ENCODE results near the gene PGAM5. TPM values are rescaled to one million over a fixed set of nuclear protein-coding genes. Genes with fewer than 3 reads are reported as not detected.

Gene PGAM5
- total and polyA plus RNA-seq, 2 experiments from 2014 or later = 17.6 to 27.2 TPM

DNA sequence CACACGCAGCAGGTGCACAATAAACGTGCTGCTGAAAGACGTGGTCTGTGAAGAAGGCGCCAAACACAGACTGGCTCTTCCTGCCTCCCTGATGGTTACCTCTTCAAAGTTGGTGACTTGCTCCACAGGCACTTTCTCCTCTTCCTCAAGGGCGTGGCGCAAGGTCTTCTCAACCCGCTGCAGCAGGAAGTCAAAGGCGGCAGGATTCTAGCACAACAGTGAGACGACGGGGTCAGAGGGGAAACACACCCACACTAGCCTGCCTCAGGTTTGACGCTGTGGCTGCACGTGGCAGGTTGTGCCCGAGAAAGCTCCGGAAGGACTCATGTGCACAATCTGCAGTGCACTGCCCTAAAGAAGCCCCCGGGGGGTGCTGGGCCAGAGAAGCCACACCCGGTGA is 38.5 kb upstream of the PGAM5 start:
- no peak overlapping the region for H2AFZ ChIP-seq
- TF ChIP-seq, protein P1, sequence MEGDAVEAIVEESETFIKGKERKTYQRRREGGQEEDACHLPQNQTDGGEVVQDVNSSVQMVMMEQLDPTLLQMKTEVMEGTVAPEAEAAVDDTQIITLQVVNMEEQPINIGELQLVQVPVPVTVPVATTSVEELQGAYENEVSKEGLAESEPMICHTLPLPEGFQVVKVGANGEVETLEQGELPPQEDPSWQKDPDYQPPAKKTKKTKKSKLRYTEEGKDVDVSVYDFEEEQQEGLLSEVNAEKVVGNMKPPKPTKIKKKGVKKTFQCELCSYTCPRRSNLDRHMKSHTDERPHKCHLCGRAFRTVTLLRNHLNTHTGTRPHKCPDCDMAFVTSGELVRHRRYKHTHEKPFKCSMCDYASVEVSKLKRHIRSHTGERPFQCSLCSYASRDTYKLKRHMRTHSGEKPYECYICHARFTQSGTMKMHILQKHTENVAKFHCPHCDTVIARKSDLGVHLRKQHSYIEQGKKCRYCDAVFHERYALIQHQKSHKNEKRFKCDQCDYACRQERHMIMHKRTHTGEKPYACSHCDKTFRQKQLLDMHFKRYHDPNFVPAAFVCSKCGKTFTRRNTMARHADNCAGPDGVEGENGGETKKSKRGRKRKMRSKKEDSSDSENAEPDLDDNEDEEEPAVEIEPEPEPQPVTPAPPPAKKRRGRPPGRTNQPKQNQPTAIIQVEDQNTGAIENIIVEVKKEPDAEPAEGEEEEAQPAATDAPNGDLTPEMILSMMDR (IDR thresholded peaks at IDR 0.05; ENCODE audit: poor library complexity) = no peak
- TF ChIP-seq EZH2phosphoT487 (IDR thresholded peaks at IDR 0.05; ENCODE audit: low read depth, severe bottlenecking, unreplicated experiment) = no peak
- TF ChIP-seq EZH2 (IDR thresholded peaks at IDR 0.05; ENCODE audit: borderline replicate concordance) = no peak
- 94% methylated on average over 16 of the region's 16 CpGs for WGBS (ENCODE audit: low lambda C conversion rate, missing lambda C conversion rate)
- H3K79me2 ChIP-seq = no peaks in the 10 kb centered on the region
- DNase-seq (ENCODE audit: low spot score) = no peak
- no peaks in the 10 kb centered on the region for H4K20me1 ChIP-seq (ENCODE audit: insufficient read depth, poor library complexity, severe bottlenecking)
- H3K4me3 ChIP-seq = no peak overlapping the region
- no peaks in the 10 kb centered on the region for H3K36me3 ChIP-seq (replicated peaks; ENCODE audit: insufficient read depth, low read depth)
- no peaks in the 10 kb centered on the region for H3K4me1 ChIP-seq (ENCODE audit: insufficient read depth)
- H3K27me3 ChIP-seq = no peaks in the 10 kb centered on the region
- no peaks in the 10 kb centered on the region for H3K9me2 ChIP-seq (replicated peaks; ENCODE audit: insufficient read depth)
- no peak overlapping the region for H3K27ac ChIP-seq
- no peak overlapping the region for H3K4me2 ChIP-seq
- no peaks in the 10 kb centered on the region for H3K9me3 ChIP-seq (ENCODE audit: low read depth)

DNA sequence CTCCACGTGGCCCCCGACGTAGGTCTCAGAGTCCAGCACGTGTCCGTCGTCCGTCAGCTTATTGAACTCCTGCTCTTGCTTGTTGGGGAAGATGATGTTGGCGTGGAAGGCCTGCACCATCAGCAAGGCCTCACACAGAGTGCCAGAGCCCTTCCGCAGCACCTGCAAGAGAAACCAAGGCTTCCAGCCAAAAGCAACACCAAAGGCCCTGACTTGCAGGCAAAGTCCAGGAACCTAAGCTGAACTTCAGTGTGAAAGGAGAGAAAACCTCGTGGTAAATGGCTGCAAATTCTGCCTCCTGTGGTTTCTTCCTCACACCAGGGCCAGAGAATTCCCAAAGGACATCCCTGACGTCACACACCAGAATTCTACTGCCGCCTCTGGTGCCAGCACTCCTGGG is 38.0 kb upstream of the PGAM5 start:
- no peak overlapping the region for H2AFZ ChIP-seq
- H3K4me2 ChIP-seq = no peak overlapping the region
- no peaks in the 10 kb centered on the region for H3K9me2 ChIP-seq (replicated peaks; ENCODE audit: insufficient read depth)
- H3K4me3 ChIP-seq = no peak overlapping the region
- H3K36me3 ChIP-seq (replicated peaks; ENCODE audit: insufficient read depth, low read depth) = no peaks in the 10 kb centered on the region
- WGBS (ENCODE audit: low lambda C conversion rate, missing lambda C conversion rate) = 97% methylated on average over 12 of the region's 12 CpGs
- no peak overlapping the region for H3K27ac ChIP-seq
- H3K79me2 ChIP-seq = no peaks in the 10 kb centered on the region
- TF ChIP-seq EZH2phosphoT487 (IDR thresholded peaks at IDR 0.05; ENCODE audit: low read depth, severe bottlenecking, unreplicated experiment) (no peak), EZH2 (IDR thresholded peaks at IDR 0.05; ENCODE audit: borderline replicate concordance) (no peak)
- TF ChIP-seq, protein P1 (IDR thresholded peaks at IDR 0.05; ENCODE audit: poor library complexity) = no peak
- H3K27me3 ChIP-seq = no peaks in the 10 kb centered on the region
- no peak for DNase-seq (ENCODE audit: low spot score)
- no peaks in the 10 kb centered on the region for H3K9me3 ChIP-seq (ENCODE audit: low read depth)
- H3K4me1 ChIP-seq (ENCODE audit: insufficient read depth) = no peaks in the 10 kb centered on the region
- no peaks in the 10 kb centered on the region for H4K20me1 ChIP-seq (ENCODE audit: insufficient read depth, poor library complexity, severe bottlenecking)

DNA sequence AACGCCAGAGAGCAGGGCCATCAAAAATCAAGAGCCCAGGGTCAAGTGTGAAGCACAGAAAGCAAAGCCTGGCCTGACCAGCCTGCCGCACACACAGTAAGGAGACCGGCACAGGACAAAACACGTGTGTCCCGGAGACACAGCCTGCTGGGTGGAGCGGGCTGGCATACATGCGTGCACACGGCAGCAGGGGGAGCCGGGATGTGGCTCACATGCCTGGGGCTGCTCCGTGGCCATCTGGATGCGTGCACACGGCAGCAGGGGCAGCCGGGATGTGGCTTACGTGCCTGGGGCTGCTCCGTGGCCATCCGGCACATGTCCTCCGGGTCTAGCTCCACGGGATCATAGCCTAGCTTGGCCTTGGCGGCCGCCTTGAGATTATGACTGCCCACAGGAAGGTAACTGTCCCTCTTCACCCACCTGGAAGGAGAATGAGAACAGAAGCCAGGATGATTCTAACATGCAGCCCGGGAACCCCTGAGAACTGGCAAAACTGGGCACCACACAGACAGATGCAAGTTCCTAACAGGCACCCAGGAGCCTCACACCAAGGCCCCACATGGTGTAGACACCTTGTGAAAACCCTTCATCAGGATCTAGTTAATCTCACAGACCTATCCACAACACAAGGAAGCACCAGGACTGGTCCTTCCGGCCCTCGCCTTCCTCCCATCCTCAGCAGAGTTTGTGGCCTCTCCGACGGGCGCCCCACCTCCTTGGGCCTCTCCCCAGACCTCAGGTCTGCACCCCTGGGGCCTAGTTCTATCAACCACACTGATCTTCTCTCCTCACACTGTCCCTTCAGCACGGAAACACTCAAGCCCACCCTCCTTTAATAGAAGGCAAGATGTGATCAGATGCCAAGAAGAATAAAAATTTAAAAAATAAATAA is 37.1 kb upstream of the PGAM5 start:
- peaks cover 3% of the 10 kb centered on the region for H3K79me2 ChIP-seq
- 97% methylated on average over 27 of the region's 27 CpGs for WGBS (ENCODE audit: low lambda C conversion rate, missing lambda C conversion rate)
- no peak overlapping the region for H3K4me3 ChIP-seq
- H4K20me1 ChIP-seq (ENCODE audit: insufficient read depth, poor library complexity, severe bottlenecking) = no peaks in the 10 kb centered on the region
- no peaks in the 10 kb centered on the region for H3K36me3 ChIP-seq (replicated peaks; ENCODE audit: insufficient read depth, low read depth)
- H3K4me2 ChIP-seq = no peak overlapping the region
- H3K4me1 ChIP-seq (ENCODE audit: insufficient read depth) = no peaks in the 10 kb centered on the region
- no peaks in the 10 kb centered on the region for H3K9me2 ChIP-seq (replicated peaks; ENCODE audit: insufficient read depth)
- TF ChIP-seq EZH2 (IDR thresholded peaks at IDR 0.05; ENCODE audit: borderline replicate concordance) = no peak
- no peaks in the 10 kb centered on the region for H3K9me3 ChIP-seq (ENCODE audit: low read depth)
- H2AFZ ChIP-seq = no peak overlapping the region
- no peak overlapping the region for H3K27ac ChIP-seq
- no peak for DNase-seq (ENCODE audit: low spot score)
- no peaks in the 10 kb centered on the region for H3K27me3 ChIP-seq

DNA sequence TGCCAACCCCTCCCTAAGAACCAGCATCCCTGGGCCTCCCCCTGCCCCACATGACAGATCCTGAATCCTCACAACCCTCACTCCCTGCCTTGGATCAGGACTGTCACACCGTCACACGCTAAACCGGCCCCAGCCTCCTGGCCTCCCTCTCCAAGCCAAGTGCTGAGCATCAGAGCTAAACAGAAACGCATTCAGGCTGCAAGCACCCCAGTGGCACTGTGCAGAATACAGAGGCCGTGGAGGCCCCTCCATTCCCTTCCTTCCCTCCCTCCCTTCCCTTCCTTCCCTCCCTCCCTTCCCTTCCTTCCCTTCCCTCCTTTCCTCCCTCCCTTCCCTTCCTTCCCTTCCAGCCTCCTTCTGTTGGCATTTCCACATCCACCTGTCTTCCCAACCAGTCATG is 36.1 kb upstream of the PGAM5 start:
- H4K20me1 ChIP-seq (ENCODE audit: insufficient read depth, poor library complexity, severe bottlenecking) = no peaks in the 10 kb centered on the region
- H3K4me3 ChIP-seq = no peak overlapping the region
- no peak overlapping the region for H2AFZ ChIP-seq
- H3K27me3 ChIP-seq = no peaks in the 10 kb centered on the region
- peaks cover 3% of the 10 kb centered on the region for H3K79me2 ChIP-seq
- no peaks in the 10 kb centered on the region for H3K9me2 ChIP-seq (replicated peaks; ENCODE audit: insufficient read depth)
- no peaks in the 10 kb centered on the region for H3K36me3 ChIP-seq (replicated peaks; ENCODE audit: insufficient read depth, low read depth)
- H3K27ac ChIP-seq = no peak overlapping the region
- no peak for DNase-seq (ENCODE audit: low spot score)
- WGBS (ENCODE audit: low lambda C conversion rate, missing lambda C conversion rate) = 96% methylated on average over 4 of the region's 5 CpGs
- no peaks in the 10 kb centered on the region for H3K9me3 ChIP-seq (ENCODE audit: low read depth)
- TF ChIP-seq, protein P1 (IDR thresholded peaks at IDR 0.05; ENCODE audit: poor library complexity) = no peak
- TF ChIP-seq EZH2phosphoT487 (IDR thresholded peaks at IDR 0.05; ENCODE audit: low read depth, severe bottlenecking, unreplicated experiment) (no peak), EZH2 (IDR thresholded peaks at IDR 0.05; ENCODE audit: borderline replicate concordance) (no peak)
- no peaks in the 10 kb centered on the region for H3K4me1 ChIP-seq (ENCODE audit: insufficient read depth)
- no peak overlapping the region for H3K4me2 ChIP-seq
